Transverse colon (tissue), 4 donors: Measurements from ENCODE around the gene SYMPK. TPM values are rescaled to one million over a fixed set of nuclear protein-coding genes. Genes with fewer than 3 reads are reported as not detected.

Experiments used
- DNase-seq: peaks from one replicate; pipeline ENCODE4 v3.0.0-alpha.2; 2019
- H3K27ac ChIP-seq, 4 donors: fragments of 200-600 bp; sonication (generic); 2 replicates each; pipeline ENCODE4 v1.5.1; 2016 to 2018; ENCODE audit warnings: inconsistent platforms in 4 of 4
- H3K27me3 ChIP-seq: fragments of 200-600 bp; sonication (generic); 2 replicates; pipeline ENCODE4 v1.5.1; 2017; ENCODE audit warnings: inconsistent platforms
- H3K36me3 ChIP-seq, 4 donors: fragments of 200-600 bp; sonication (generic); 2 replicates each; pipeline ENCODE4 v1.5.1; 2017 to 2019; ENCODE audit warnings: inconsistent platforms in 4 of 4
- H3K4me1 ChIP-seq, 4 donors: fragments of 200-600 bp; sonication (generic); 2 replicates each; pipeline ENCODE4 v1.5.1; 2017 to 2020; ENCODE audit warnings: inconsistent platforms in 4 of 4
- H3K4me3 ChIP-seq, 4 donors: fragments of 200-600 bp; sonication (generic); 1 replicate in 1 of 4; 2 replicates in 3 of 4; pipeline versions ENCODE4 v1.5.1 to v1.6.1; 2017 to 2019; ENCODE audit warnings: inconsistent platforms in 4 of 4
- H3K9me3 ChIP-seq, 2 donors: fragments of 200-600 bp; sonication (generic); 2 replicates each; pipeline ENCODE4 v1.5.1; 2017 to 2019; ENCODE audit warnings: inconsistent platforms in 2 of 2
- EP300 ChIP-seq: sonication (generic); formaldehyde crosslinking; IDR thresholded peaks from one replicate; pipeline ENCODE4 v1.6.1; 2017; ENCODE audit warnings: antibody characterized with exemption, low read depth
- POLR2A ChIP-seq: fragments of 450-650 bp; IDR thresholded peaks from one replicate; pipeline ENCODE4 v1.6.1; 2016; ENCODE audit warnings: antibody characterized with exemption, mild to moderate bottlenecking, moderate library complexity
- POLR2AphosphoS5 ChIP-seq, 3 donors: sonication (generic); formaldehyde crosslinking; IDR thresholded peaks; one replicate each; pipeline ENCODE4 v1.6.1; 2016; ENCODE audit warnings: antibody characterized with exemption in 3 of 3
- WGBS, 2 donors: methylation state at CpG; one replicate each; pipeline ENCODE4 v1.1.5; 2018; ENCODE audit warnings: low coverage in 1 of 2; 5-methylcytosine and 5-hydroxymethylcytosine counted together
- in situ Hi-C, 4 donors: fragments of 200-750 bp; cut with MboI; loops; one replicate each; pipeline versions ENCODE4 v1.15.0 to v1.15.1; 2017; ENCODE audit warnings: low sequenced_read_pairs in 3 of 4, low pct_ligation_motif_present in 1 of 4, low pct_unique_long_range_greater_than_20kb in 1 of 4
- intact Hi-C: fragments of 100-400 bp; cut with DNase I; formaldehyde crosslinking; loops from one replicate; pipeline ENCODE4 v1.15.1; 2023; ENCODE audit warnings: low total_unique reads
- total RNA-seq, 4 donors: library from RNA; depleted of rRNA; stranded (reverse); fragments of >200 nt; gene quantifications; one replicate each; pipeline ENCODE4 v1.1.0, GENCODE V29; 2016
- TF ChIP-seq, protein P1 (sequence below), 5 experiments: fragments of 200-600 bp in 3 of 5; fragments of 450-650 bp in 2 of 5; sonication (generic) in 3 of 5; IDR thresholded peaks; 1 replicate in 2 of 5; 2 replicates in 3 of 5; pipeline ENCODE4 v1.5.1; 2016 to 2017; ENCODE audit warnings: antibody characterized with exemption in 5 of 5, inconsistent platforms in 3 of 5, mild to moderate bottlenecking in 2 of 5, moderate library complexity in 1 of 5

SYMPK gene
- total RNA-seq, result 100 to 1,000 TPM in 2 of 4 donors, 10 to 100 TPM in 2; 35.2 to 189 (median 81.9) TPM

DNA sequence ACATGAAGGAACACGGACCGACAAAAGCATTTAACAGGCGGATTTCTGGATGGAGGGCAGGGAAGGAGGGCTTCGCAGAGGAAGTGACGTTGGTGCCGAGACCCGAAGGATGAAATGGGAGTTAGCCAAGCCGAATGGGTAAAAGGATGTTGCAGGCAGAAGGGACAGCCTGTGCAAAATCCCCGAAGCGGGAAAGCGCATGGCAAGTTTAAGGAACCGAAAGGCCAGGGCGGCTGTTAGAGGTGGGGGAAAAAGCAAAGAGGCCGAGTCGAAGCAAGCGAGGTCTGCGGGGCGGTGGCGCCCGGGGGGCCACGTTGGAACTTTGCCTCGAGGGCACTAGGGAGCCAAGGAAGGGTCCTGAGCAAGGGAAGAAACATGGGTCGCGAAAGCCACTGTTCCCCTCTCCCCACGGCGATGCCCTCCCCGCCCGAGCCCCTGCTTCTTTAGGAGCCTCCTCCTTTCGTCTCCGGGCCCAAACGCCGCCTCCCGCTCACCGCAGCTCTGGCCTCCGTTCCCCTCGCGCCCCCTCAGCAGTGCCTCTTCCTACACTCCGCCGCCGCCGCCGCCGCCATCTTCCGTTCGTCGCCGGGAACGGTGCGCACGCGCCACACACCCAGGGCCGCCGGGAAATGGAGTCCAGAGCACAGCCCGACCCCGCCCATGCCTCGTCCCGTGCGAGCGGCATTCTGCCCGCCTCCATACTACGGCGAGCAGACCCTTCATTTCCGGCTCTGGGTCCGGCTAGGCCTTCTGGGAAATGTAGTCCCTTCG lies at the start of gene SYMPK:
Gene SYMPK, minus strand, starts transcription at position 584 of the 771 bp plus-strand sequence. CDS start 8,652 bp downstream, outside the sequence.
- peak; percentile 99 for DNase-seq
- TF ChIP-seq POLR2AphosphoS5 (IDR thresholded peaks at IDR 0.05) (peak; percentile 78 to 82 (median 82)), POLR2A (peak; percentile 68), EP300 (no peak)
- Histone ChIP-seq H3K4me1 (peaks cover 9 to 37% (median 25%) of the 10 kb centered on the region in 4 donors), H3K27ac (peak within 1 kb of the TSS; percentile 94 to 98 (median 96)), H3K4me3 (peak within 1 kb of the TSS; percentile 81 to 100 (median 90)), H3K9me3 (no peaks in the 10 kb centered on the region), H3K36me3 (peaks cover 0 to 9% (median 4%) of the 10 kb centered on the region in 4 donors), H3K27me3 (peaks cover 13% of the 10 kb centered on the region)
- WGBS, 2 donors, result 0 to 1% methylated on average over 2 to 65 of the region's 65 CpGs
- intact Hi-C loops (no loop called here), in situ Hi-C loops (no loop called here)

DNA sequence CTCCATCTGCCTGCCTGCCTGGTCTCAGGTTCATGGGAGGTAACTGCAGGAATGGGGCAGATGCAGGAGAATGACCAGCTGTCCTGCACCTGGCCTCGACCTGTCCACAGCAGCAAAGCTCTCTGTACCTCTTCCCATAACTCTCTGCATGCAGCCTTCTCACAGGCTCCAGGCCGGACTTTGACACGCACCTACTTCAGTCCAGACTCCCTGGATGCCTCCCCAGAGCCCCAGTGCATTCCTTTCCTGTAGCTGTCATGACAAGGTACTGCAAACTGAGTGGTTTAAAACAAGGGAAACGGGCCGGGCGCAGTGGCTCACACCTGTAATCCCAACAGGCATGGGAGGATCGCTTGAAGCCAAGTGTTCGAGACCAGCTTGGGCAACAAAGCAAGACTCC lies 48.3 kb upstream of the SYMPK start:
- no peak overlapping the region for H3K4me3 ChIP-seq
- no peaks in the 10 kb centered on the region for H3K36me3 ChIP-seq
- WGBS, 2 donors, result 61 to 80% methylated on average over 1 to 8 of the region's 8 CpGs
- peaks cover 21% of the 10 kb centered on the region for H3K27me3 ChIP-seq
- TF ChIP-seq POLR2AphosphoS5 (IDR thresholded peaks at IDR 0.05) (no peak), EP300 (no peak), POLR2A (no peak)
- TF ChIP-seq, protein P1, sequence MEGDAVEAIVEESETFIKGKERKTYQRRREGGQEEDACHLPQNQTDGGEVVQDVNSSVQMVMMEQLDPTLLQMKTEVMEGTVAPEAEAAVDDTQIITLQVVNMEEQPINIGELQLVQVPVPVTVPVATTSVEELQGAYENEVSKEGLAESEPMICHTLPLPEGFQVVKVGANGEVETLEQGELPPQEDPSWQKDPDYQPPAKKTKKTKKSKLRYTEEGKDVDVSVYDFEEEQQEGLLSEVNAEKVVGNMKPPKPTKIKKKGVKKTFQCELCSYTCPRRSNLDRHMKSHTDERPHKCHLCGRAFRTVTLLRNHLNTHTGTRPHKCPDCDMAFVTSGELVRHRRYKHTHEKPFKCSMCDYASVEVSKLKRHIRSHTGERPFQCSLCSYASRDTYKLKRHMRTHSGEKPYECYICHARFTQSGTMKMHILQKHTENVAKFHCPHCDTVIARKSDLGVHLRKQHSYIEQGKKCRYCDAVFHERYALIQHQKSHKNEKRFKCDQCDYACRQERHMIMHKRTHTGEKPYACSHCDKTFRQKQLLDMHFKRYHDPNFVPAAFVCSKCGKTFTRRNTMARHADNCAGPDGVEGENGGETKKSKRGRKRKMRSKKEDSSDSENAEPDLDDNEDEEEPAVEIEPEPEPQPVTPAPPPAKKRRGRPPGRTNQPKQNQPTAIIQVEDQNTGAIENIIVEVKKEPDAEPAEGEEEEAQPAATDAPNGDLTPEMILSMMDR (IDR thresholded peaks at IDR 0.05), result no peak
- no peak for DNase-seq
- H3K4me1 ChIP-seq, result no peaks in the 10 kb centered on the region
- no peaks in the 10 kb centered on the region for H3K9me3 ChIP-seq
- in situ Hi-C loops, result no loop called here
- H3K27ac ChIP-seq, result no peak overlapping the region
- intact Hi-C loops, result no loop called here

DNA sequence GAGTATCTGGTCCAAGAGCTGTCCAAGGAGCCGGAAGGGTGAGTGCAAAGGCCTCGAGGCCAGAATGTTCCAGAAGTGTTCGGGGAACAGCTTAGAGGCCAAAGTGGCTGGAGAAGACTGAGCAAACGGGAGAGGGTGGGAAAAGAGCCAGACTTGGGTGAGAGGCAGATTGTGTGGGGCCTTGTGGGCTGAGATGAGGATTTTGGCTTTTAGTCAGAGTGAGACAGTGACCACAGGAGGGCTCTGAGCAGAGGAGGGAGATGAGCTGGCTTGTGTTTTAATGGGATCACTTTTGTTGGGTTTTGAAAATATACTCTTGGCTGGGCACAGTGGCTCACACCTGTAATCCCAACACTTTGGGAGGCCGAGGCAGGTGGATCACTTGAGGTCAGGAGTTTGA lies 46.0 kb upstream of the SYMPK start:
- no peak for DNase-seq
- no peaks in the 10 kb centered on the region for H3K4me1 ChIP-seq
- H3K27ac ChIP-seq, result no peak overlapping the region
- H3K9me3 ChIP-seq, result no peaks in the 10 kb centered on the region
- H3K36me3 ChIP-seq, result no peaks in the 10 kb centered on the region
- 78 to 87% methylated on average over 2 to 5 of the region's 5 CpGs for WGBS, 2 donors
- in situ Hi-C loops, result no loop called here
- H3K27me3 ChIP-seq, result peaks cover 8% of the 10 kb centered on the region
- H3K4me3 ChIP-seq, result no peak overlapping the region
- TF ChIP-seq, protein P1 (IDR thresholded peaks at IDR 0.05), result no peak
- TF ChIP-seq EP300 (no peak), POLR2AphosphoS5 (IDR thresholded peaks at IDR 0.05) (no peak), POLR2A (no peak)
- intact Hi-C loops, result no loop called here

- H3K4me1 ChIP-seq, result peaks cover 6 to 16% (median 14%) of the 10 kb centered on the region in 4 donors
- no peak for TF ChIP-seq POLR2AphosphoS5 (IDR thresholded peaks at IDR 0.05)
- no peak for DNase-seq
- H3K27ac ChIP-seq, result no peak overlapping the region
- no peaks in the 10 kb centered on the region for H3K36me3 ChIP-seq
- H3K4me3 ChIP-seq, result no peak overlapping the region
- intact Hi-C loops, result no loop called here
- no peaks in the 10 kb centered on the region for H3K9me3 ChIP-seq
- in situ Hi-C loops, result no loop called here
- no peaks in the 10 kb centered on the region for H3K27me3 ChIP-seq
- 83 to 90% methylated on average over 2 to 3 of the region's 3 CpGs for WGBS, 2 donors
Observed at GRCh38 chr19:45906221-45906620, 43.3 kb upstream of the SYMPK start.

GRCh38 chr19:45905011-45905410 lies 42.1 kb upstream of the SYMPK start:
- intact Hi-C loops (no loop called here), in situ Hi-C loops (no loop called here)
- WGBS, 2 donors, result 82 to 100% methylated on average over 3 to 10 of the region's 10 CpGs
- Histone ChIP-seq H3K27me3 (no peaks in the 10 kb centered on the region), H3K27ac (no peak overlapping the region), H3K4me3 (no peak overlapping the region), H3K9me3 (no peaks in the 10 kb centered on the region), H3K36me3 (no peaks in the 10 kb centered on the region), H3K4me1 (peaks cover 13 to 28% (median 22%) of the 10 kb centered on the region in 4 donors)
- DNase-seq, result no peak
- TF ChIP-seq EP300, result no peak
- TF ChIP-seq, protein P1 (IDR thresholded peaks at IDR 0.05), result no peak
